ENCODE measurements around the gene NFIC.
A peak's percentile ranks its signal among the peaks of the same experiment; 100 is the strongest.
"Not testable (repeated sequence)": the region's sequence is repeated elsewhere in the genome, so short reads cannot be mapped to it uniquely, and the experiment has no call there.

NFIC gene

DNA sequence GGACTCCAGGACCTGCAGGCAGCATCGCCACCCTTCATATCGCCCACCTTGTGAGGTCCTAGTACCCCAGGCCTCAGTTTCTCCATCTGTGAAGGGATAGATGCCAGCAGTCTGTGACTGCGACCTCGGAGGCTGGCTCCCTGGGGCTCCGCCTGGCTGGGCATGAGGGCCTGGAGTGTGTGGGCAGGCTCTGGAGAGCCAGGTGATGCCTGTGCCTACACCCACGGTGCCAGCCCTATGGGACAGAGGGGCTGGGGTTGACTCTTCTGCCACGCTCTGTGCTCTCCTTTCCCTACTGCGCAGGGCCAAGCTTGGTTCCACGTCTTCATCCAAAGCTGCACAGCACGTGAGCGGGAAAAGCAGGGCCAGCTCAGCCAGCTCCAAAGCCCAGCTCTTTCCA, 26.0 kb upstream of the NFIC start:
- Histone ChIP-seq H3K9ac (ENCODE audit: low read length) (no peak overlapping the region), H3K4me1 (ENCODE audit: control insufficient read depth, insufficient read depth, low read length) (peaks cover 42% of the 10 kb centered on the region), H3K9me3 (ENCODE audit: control insufficient read depth, low read length) (no peaks in the 10 kb centered on the region), H3K4me3 (ENCODE audit: low read length) (no peak overlapping the region), H3K27me3 (replicated peaks; ENCODE audit: control insufficient read depth, insufficient read depth, low read length) (no peaks in the 10 kb centered on the region), H3K36me3 (ENCODE audit: control insufficient read depth, insufficient read depth, low read length, severe bottlenecking) (no peaks in the 10 kb centered on the region)
- no peak for DNase-seq (ENCODE audit: low read depth)

DNA sequence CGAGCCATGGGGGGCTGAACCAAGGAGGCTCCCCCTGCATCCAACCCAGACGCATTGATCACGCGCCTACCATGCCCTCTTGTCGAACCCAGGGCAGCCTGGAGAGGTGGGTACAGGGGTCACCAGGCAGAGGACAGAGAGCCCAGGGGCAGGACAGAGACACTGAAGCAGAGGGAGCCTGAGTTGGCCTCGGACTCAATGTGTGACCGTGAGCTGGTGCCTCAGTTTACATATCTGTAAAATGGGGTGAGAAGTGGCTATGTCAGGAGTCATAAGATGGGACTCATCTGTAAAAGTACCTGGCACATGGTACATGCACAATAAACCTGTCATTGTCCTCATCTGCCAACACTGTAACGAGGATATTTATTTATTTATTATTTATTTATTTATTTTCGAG, 24.1 kb upstream of the NFIC start:
- no peak for DNase-seq (ENCODE audit: low read depth)
- H3K9ac ChIP-seq (ENCODE audit: low read length), result peak overlapping the region; percentile 15
- peaks cover 41% of the 10 kb centered on the region for H3K4me1 ChIP-seq (ENCODE audit: control insufficient read depth, insufficient read depth, low read length)
- no peaks in the 10 kb centered on the region for H3K27me3 ChIP-seq (replicated peaks; ENCODE audit: control insufficient read depth, insufficient read depth, low read length)
- no peaks in the 10 kb centered on the region for H3K9me3 ChIP-seq (ENCODE audit: control insufficient read depth, low read length)
- no peaks in the 10 kb centered on the region for H3K36me3 ChIP-seq (ENCODE audit: control insufficient read depth, insufficient read depth, low read length, severe bottlenecking)
- H3K4me3 ChIP-seq (ENCODE audit: low read length), result no peak overlapping the region

DNA sequence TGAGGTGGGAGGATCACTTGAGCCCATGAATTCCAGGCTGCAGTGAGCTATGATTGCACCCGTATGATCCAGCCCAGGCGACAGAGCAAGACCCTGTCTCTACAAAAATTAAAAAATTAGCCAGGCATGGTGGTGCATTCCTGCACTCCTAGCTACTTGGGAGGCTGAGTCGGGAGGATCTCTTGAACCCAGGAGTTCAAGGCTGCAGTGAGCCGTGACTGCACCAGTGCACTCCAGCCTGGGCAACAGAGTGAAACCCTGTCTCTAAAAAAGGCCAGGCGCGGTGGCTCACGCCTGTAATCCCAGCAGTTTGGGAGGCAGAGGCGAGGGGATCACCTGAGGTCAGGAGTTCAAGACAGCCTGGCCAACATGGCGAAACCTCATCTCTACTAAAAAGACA, 23.4 kb upstream of the NFIC start:
- peaks cover 34% of the 10 kb centered on the region for H3K4me1 ChIP-seq (ENCODE audit: control insufficient read depth, insufficient read depth, low read length)
- not testable (repeated sequence) for H3K9me3 ChIP-seq (ENCODE audit: control insufficient read depth, low read length); H3K36me3 ChIP-seq (ENCODE audit: control insufficient read depth, insufficient read depth, low read length, severe bottlenecking); DNase-seq (ENCODE audit: low read depth); H3K27me3 ChIP-seq (replicated peaks; ENCODE audit: control insufficient read depth, insufficient read depth, low read length)
- H3K4me3 ChIP-seq (ENCODE audit: low read length), result peak overlapping the region; percentile 35
- H3K9ac ChIP-seq (ENCODE audit: low read length), result peak overlapping the region; percentile 78

DNA sequence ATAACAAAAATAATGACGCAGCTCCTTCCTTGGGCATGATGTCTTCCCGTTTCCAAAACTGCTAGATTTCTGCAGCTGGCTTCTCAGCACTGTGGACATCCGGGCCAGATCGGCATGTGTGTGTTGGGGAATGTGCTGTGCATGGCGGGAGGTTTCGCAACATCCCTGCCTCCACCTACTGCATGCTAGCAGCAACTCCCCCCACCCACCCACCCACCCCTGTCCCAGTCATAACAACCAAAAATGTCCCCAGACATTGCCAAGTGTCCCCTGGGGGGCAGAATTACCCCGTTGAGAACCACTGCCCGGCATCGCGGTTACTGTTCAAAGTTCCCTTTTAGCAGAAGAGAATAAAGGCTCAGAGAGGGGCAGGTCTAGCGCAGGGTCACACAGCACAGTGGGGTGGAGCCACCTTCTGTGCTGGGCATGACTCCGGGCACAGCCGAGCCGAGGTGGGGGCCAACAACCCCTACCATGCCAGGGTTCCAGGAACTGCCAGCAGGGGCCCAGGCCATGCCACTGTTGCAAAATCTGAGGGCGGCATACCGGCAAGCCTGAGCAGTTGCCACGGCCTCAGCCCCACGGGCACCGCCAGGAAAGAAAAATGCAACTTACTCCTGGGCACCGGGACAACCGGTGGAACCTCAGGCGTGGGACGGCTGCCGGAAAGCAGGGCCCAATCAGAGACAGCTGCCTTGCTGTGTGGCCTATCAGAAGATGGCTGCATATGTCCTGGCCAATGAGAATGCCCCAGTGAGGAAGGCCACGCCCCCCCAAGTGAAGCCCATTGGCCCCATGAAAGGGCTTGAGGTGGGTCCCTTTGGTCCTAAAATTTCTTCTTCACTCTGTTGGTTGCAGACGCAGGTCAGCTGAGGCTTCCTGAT, 22.5 kb upstream of the NFIC start:
- no peaks in the 10 kb centered on the region for H3K36me3 ChIP-seq (ENCODE audit: control insufficient read depth, insufficient read depth, low read length, severe bottlenecking)
- H3K9ac ChIP-seq (ENCODE audit: low read length), result peak overlapping the region; percentile 85
- H3K4me3 ChIP-seq (ENCODE audit: low read length), result peak overlapping the region; percentile 76
- H3K27me3 ChIP-seq (replicated peaks; ENCODE audit: control insufficient read depth, insufficient read depth, low read length), result no peaks in the 10 kb centered on the region
- no peaks in the 10 kb centered on the region for H3K9me3 ChIP-seq (ENCODE audit: control insufficient read depth, low read length)
- H3K4me1 ChIP-seq (ENCODE audit: control insufficient read depth, insufficient read depth, low read length), result peaks cover 27% of the 10 kb centered on the region
- peak; percentile 78 for DNase-seq (ENCODE audit: low read depth)

DNA sequence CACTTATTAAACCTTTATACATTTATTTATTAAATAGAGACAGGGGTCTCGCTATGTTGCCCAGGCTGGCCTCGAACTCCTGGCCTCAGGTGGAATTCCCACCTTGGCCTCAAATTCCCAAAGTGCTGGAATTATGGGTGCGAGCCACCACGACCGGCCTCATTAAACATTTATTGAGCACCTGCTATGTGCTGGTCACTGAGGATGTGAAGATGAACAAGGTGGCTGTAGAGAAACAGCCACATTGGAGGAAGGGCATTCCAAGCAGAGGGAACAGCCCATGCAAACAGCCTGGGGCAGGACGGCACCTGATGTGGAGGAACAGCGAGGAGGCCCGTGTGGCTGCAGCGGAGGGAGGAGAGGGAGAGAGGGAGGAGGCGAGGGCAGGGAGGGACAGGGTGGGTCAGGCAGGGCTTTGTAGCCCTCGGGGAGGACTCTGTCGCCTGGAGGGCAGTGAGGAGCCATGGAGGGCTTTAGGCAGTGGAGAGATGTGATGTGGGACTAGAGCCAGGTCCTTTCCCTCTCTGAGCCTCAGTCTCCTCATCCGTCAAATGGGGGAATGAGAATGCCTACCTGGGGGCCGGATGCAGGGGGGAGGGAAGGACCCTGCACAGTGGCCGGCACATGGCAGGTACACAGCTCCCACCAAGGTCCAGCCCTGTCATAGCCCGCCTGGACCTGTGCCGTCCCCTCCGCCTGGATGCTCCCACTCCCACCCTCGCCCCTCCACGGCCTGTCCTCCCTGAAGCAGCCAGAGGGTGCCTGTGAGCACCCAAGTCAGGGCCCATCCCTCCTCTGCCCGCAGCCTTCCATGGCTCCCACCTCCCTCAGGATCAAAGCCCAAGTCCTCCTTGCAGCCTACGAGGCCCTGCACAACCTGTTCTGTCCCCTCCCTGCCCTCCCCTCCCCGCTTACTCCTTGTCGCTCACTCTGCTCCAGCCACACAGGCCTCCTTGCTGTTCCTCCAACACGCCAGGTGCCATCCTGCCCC, 21.5 kb upstream of the NFIC start:
- no peak overlapping the region for H3K4me3 ChIP-seq (ENCODE audit: low read length)
- H3K4me1 ChIP-seq (ENCODE audit: control insufficient read depth, insufficient read depth, low read length), result peaks cover 28% of the 10 kb centered on the region
- no peaks in the 10 kb centered on the region for H3K9me3 ChIP-seq (ENCODE audit: control insufficient read depth, low read length)
- peak overlapping the region; percentile 3 for H3K9ac ChIP-seq (ENCODE audit: low read length)
- no peaks in the 10 kb centered on the region for H3K36me3 ChIP-seq (ENCODE audit: control insufficient read depth, insufficient read depth, low read length, severe bottlenecking)
- H3K27me3 ChIP-seq (replicated peaks; ENCODE audit: control insufficient read depth, insufficient read depth, low read length), result no peaks in the 10 kb centered on the region
- no peak for DNase-seq (ENCODE audit: low read depth)

DNA sequence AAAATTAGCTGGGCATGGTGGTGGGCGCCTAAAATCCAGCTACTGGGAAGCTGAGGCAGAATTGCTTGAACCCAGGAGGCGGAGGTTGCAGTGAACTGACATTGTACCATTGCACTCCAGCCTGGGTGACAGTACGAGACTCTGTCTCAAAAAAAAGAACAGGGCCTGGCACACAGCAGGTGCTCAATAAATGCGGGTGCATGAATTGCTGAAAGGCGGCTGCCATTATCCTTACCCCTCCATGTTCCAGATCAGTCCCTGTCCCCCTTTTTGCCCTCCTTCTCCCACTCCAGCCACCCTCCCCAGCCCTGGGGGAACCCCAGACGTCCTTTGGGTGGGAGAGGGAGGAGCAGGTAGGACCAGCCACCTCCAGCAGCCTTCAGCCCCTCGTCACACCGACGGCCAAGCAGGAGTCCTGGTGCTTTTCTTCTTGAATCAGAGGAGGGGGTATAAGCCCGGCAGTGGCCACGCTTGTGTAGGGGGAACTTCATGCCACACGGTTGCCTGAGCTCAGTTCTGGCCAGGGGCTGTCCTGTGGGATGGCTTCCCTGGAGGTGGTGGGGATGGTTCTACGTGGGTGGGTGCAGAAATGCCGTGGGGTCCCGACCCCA, 20.4 kb upstream of the NFIC start:
- peaks cover 33% of the 10 kb centered on the region for H3K4me1 ChIP-seq (ENCODE audit: control insufficient read depth, insufficient read depth, low read length)
- no peaks in the 10 kb centered on the region for H3K27me3 ChIP-seq (replicated peaks; ENCODE audit: control insufficient read depth, insufficient read depth, low read length)
- peak overlapping the region; percentile 78 for H3K9ac ChIP-seq (ENCODE audit: low read length)
- H3K9me3 ChIP-seq (ENCODE audit: control insufficient read depth, low read length), result no peaks in the 10 kb centered on the region
- H3K36me3 ChIP-seq (ENCODE audit: control insufficient read depth, insufficient read depth, low read length, severe bottlenecking), result no peaks in the 10 kb centered on the region
- no peak overlapping the region for H3K4me3 ChIP-seq (ENCODE audit: low read length)
- no peak for DNase-seq (ENCODE audit: low read depth)

DNA sequence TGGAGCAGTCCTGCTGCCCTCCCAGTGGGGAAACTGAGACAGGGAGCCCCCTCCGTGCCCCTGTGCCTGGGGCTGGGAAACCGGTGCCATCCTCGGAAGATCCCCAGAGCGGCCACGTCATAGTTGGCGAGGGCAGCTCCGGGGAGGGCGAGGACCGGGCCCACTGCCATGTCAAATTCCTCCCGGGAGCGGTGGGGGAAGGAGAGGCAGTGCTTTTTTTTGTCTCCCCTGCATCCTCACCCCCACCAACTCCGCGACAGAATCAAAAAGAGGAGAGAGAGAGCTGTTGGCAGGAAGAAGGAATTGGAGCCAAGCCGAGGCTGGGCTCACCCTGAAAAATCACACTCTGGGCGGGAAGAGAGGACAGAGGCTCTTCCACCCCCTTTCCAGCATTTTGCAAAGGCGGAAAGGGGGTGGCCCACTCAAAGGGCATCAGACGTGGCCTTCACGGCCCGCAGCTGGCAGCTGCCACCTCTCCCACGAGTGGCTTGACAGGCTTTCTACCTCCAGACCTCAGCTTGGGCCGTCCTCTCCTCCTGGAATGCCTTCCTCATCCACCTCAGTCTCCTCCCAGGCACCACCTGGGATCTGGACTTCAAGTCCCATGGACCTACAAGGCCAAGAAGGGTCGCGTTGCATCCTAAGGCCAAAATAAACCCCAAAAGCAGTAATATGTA, 19.6 kb upstream of the NFIC start:
- H3K4me1 ChIP-seq (ENCODE audit: control insufficient read depth, insufficient read depth, low read length), result peaks cover 33% of the 10 kb centered on the region
- no peaks in the 10 kb centered on the region for H3K27me3 ChIP-seq (replicated peaks; ENCODE audit: control insufficient read depth, insufficient read depth, low read length)
- peak overlapping the region; percentile 39 for H3K4me3 ChIP-seq (ENCODE audit: low read length)
- no peaks in the 10 kb centered on the region for H3K36me3 ChIP-seq (ENCODE audit: control insufficient read depth, insufficient read depth, low read length, severe bottlenecking)
- H3K9ac ChIP-seq (ENCODE audit: low read length), result peak overlapping the region; percentile 78
- H3K9me3 ChIP-seq (ENCODE audit: control insufficient read depth, low read length), result no peaks in the 10 kb centered on the region
- peak; percentile 84 for DNase-seq (ENCODE audit: low read depth)

DNA sequence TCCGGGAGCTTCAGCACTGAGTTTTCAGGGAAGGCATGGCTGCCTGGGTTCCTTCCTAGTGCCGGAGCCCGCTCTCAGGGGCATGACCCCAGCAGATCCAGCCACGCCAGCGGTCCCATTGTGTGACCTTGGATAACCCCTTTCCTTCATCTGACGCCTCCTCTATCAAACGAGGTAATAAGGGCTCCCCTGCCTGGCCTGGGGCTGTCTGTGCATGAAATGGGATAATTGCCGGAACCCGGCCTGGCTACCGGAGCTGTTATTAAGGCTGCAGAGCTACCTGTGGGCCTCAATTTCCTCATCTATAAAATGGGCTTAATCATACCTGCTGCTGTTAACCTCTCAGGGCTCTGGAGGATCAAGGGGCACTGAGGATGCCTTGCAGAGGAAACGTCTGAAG, 18.3 kb upstream of the NFIC start:
- no peak overlapping the region for H3K9ac ChIP-seq (ENCODE audit: low read length)
- H3K36me3 ChIP-seq (ENCODE audit: control insufficient read depth, insufficient read depth, low read length, severe bottlenecking), result no peaks in the 10 kb centered on the region
- peaks cover 29% of the 10 kb centered on the region for H3K4me1 ChIP-seq (ENCODE audit: control insufficient read depth, insufficient read depth, low read length)
- no peaks in the 10 kb centered on the region for H3K9me3 ChIP-seq (ENCODE audit: control insufficient read depth, low read length)
- no peaks in the 10 kb centered on the region for H3K27me3 ChIP-seq (replicated peaks; ENCODE audit: control insufficient read depth, insufficient read depth, low read length)
- H3K4me3 ChIP-seq (ENCODE audit: low read length), result no peak overlapping the region
- DNase-seq (ENCODE audit: low read depth), result no peak

DNA sequence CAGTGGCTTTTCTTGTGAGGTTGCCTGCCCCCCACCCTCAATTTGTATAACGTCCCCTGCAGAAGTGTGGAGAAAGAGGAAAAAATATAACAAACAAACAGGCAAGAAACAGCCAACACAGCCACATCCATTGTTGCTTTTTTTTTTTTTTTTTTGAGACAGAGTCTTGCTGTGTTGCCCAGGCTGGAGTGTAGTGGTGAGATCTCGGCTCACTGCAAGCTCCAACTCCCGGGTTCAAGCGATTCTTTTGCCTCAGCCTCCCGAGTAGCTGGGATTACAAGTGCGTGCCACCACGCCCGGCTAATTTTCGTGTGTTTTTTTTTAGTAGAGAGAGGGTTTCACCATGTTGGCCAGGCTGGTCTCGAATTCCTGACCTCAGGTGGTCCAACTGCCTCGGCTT, 17.9 kb upstream of the NFIC start:
- H3K4me1 ChIP-seq (ENCODE audit: control insufficient read depth, insufficient read depth, low read length), result peaks cover 25% of the 10 kb centered on the region
- not testable (repeated sequence) for H3K9me3 ChIP-seq (ENCODE audit: control insufficient read depth, low read length); H3K36me3 ChIP-seq (ENCODE audit: control insufficient read depth, insufficient read depth, low read length, severe bottlenecking); DNase-seq (ENCODE audit: low read depth); H3K27me3 ChIP-seq (replicated peaks; ENCODE audit: control insufficient read depth, insufficient read depth, low read length); H3K9ac ChIP-seq (ENCODE audit: low read length); H3K4me3 ChIP-seq (ENCODE audit: low read length)

DNA sequence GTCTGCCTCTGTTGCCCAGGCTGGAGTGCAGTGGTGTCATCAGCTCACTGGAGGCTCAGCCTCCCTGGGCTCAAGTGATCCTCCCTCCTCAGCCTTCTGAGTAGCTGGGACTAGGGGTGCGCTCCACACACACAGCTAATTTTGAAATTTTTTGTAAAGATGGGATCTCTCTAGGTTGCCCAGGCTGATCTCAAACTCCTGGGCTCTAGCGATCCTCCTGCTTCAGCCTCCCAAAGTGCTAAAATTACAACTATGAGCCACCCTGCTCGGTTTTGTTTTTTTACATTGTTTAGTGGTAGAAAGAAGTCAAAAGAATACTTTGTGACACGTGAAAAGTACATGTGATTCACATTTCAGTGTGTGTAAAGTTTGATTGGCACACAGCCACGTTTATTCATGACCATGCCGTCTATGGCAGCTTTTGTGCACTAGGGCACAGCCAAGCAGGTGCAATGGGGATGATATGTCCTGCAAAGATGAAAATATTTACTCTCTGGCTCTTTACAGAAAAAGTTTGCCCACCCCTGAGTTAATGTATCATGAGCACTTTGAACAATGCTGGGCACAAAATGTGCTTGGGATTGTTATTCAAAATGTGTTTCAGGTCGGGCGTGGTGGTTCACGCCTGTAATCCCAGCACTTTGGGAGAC, 16.2 kb upstream of the NFIC start:
- Histone ChIP-seq H3K36me3 (ENCODE audit: control insufficient read depth, insufficient read depth, low read length, severe bottlenecking) (no peaks in the 10 kb centered on the region), H3K27me3 (replicated peaks; ENCODE audit: control insufficient read depth, insufficient read depth, low read length) (no peaks in the 10 kb centered on the region), H3K4me3 (ENCODE audit: low read length) (no peak overlapping the region), H3K9ac (ENCODE audit: low read length) (no peak overlapping the region), H3K4me1 (ENCODE audit: control insufficient read depth, insufficient read depth, low read length) (peaks cover 22% of the 10 kb centered on the region), H3K9me3 (ENCODE audit: control insufficient read depth, low read length) (no peaks in the 10 kb centered on the region)
- DNase-seq (ENCODE audit: low read depth), result no peak

Measured in adipocyte (in vitro differentiated cells).